HG02763 (cell line): ENCODE results near the gene CNTNAP2.
"Not testable (repeated sequence)": the region's sequence is repeated elsewhere in the genome, so short reads cannot be mapped to it uniquely, and the experiment has no call there.

Experiments
- ATAC-seq: cut with Tn5 transposase; IDR thresholded peaks from one replicate; pipeline ENCODE4 v1.9.1; 2021; ENCODE audit warnings: mild to moderate bottlenecking, moderate library complexity; ENCODE audit not compliant: unreplicated experiment

The CNTNAP2 gene

GRCh38 chr7:147801762-147802161 lies 1685.2 kb downstream of the CNTNAP2 start:
- ATAC-seq = not testable (repeated sequence)

- no peak for ATAC-seq
Measured at GRCh38 chr7:147803151-147803550, 1686.5 kb downstream of the CNTNAP2 start.

- no peak for ATAC-seq
Measured at GRCh38 chr7:147803606-147804005, 1687.0 kb downstream of the CNTNAP2 start.

- ATAC-seq = no peak
Measured at GRCh38 chr7:147804032-147804431, 1687.4 kb downstream of the CNTNAP2 start.

GRCh38 chr7:147805996-147806576 lies 1689.5 kb downstream of the CNTNAP2 start:
- ATAC-seq = no peak

GRCh38 chr7:147809786-147810185 lies 1693.2 kb downstream of the CNTNAP2 start:
- ATAC-seq = no peak

GRCh38 chr7:147810269-147810668 lies 1693.7 kb downstream of the CNTNAP2 start:
- no peak for ATAC-seq

- ATAC-seq = no peak
Measured at GRCh38 chr7:147811923-147812322, 1695.3 kb downstream of the CNTNAP2 start.

GRCh38 chr7:147813316-147813715 lies 1696.7 kb downstream of the CNTNAP2 start:
- no peak for ATAC-seq

GRCh38 chr7:147818317-147818716 lies 1701.7 kb downstream of the CNTNAP2 start:
- no peak for ATAC-seq

- no peak for ATAC-seq
Measured at GRCh38 chr7:147824671-147825070, 1708.1 kb downstream of the CNTNAP2 start.

- no peak for ATAC-seq
Measured at GRCh38 chr7:147829016-147829415, 1712.4 kb downstream of the CNTNAP2 start.

- no peak for ATAC-seq
Measured at GRCh38 chr7:147833557-147833956, 1717.0 kb downstream of the CNTNAP2 start.

- ATAC-seq = no peak
Measured at GRCh38 chr7:147833970-147834369, 1717.4 kb downstream of the CNTNAP2 start.

- ATAC-seq = no peak
Measured at GRCh38 chr7:147852833-147853232, 1736.2 kb downstream of the CNTNAP2 start.

GRCh38 chr7:147857152-147858140 lies 1740.8 kb downstream of the CNTNAP2 start:
- no peak for ATAC-seq

GRCh38 chr7:147858421-147858820 lies 1741.8 kb downstream of the CNTNAP2 start:
- ATAC-seq = no peak

GRCh38 chr7:147859033-147859432 lies 1742.4 kb downstream of the CNTNAP2 start:
- ATAC-seq = no peak

GRCh38 chr7:147859486-147859885 lies 1742.9 kb downstream of the CNTNAP2 start:
- ATAC-seq = no peak

- ATAC-seq = no peak
Measured at GRCh38 chr7:147861058-147861716, 1744.6 kb downstream of the CNTNAP2 start.

- no peak for ATAC-seq
Measured at GRCh38 chr7:147861945-147862344, 1745.3 kb downstream of the CNTNAP2 start.

GRCh38 chr7:147869456-147869855 lies 1752.9 kb downstream of the CNTNAP2 start:
- ATAC-seq = no peak
